ENCODE data around the gene SLC8A3. TPM values are rescaled to one million over a fixed set of nuclear protein-coding genes. Genes with fewer than 3 reads are reported as not detected.

The SLC8A3 gene
- polyA plus RNA-seq, 1 of the 3 experiments (the other 2 are of a cell fraction): 0.26 TPM

GRCh38 chr14:70143306-70143705 lies 45.4 kb downstream of the SLC8A3 start (continued):
- TF ChIP-seq CTCF (IDR thresholded peaks at IDR 0.05) (no peak), TCF12 (IDR thresholded peaks at IDR 0.05) (no peak)

GRCh38 chr14:70140614-70141013 lies 48.1 kb downstream of the SLC8A3 start:
- H4K20me1 ChIP-seq (ENCODE audit: insufficient read depth): no peaks in the 10 kb centered on the region
- H3F3A ChIP-seq (replicated peaks; ENCODE audit: insufficient read depth): no peaks in the 10 kb centered on the region
- H3K4me2 ChIP-seq: no peak overlapping the region
- H3K79me2 ChIP-seq (ENCODE audit: insufficient read depth): no peaks in the 10 kb centered on the region
- no peak for TF ChIP-seq NRF1 (IDR thresholded peaks at IDR 0.05; ENCODE audit: low read depth, low read length)
- TF ChIP-seq RFX5 (IDR thresholded peaks at IDR 0.05; ENCODE audit: low read length): no peak
- TF ChIP-seq GABPA (IDR thresholded peaks at IDR 0.05; ENCODE audit: low read depth): no peak
- no peak for TF ChIP-seq REST (IDR thresholded peaks at IDR 0.05; ENCODE audit: low read depth, low read length)
- no peak for TF ChIP-seq SIN3A (IDR thresholded peaks at IDR 0.05; ENCODE audit: borderline replicate concordance, low read depth, low read length)
- TF ChIP-seq GATA2 (CRISPR knock-in tag; IDR thresholded peaks at IDR 0.05): no peak
- TF ChIP-seq USF1 (IDR thresholded peaks at IDR 0.05; ENCODE audit: borderline replicate concordance, low read depth): no peak
- TF ChIP-seq PBX3 (IDR thresholded peaks at IDR 0.05): no peak
- H3K9me3 ChIP-seq: no peaks in the 10 kb centered on the region
- peaks cover 0 to 2% of the 10 kb centered on the region in 2 experiments for H3K36me3 ChIP-seq (replicated peaks in 1 of 2; ENCODE audit: control insufficient read depth in 1 of 2, insufficient read depth in 2 of 2, low read length in 1 of 2)
- H3K9ac ChIP-seq: no peak overlapping the region
- no peak overlapping the region for H3K27ac ChIP-seq (ENCODE audit: low read depth in 2 of 2, low read length in 1 of 2)
- H2AFZ ChIP-seq (ENCODE audit: low read depth): no peak overlapping the region
- WGBS (ENCODE audit: low lambda C conversion rate): 11% methylated on average over 1 of the region's 1 CpG
- no peak overlapping the region for H3K4me3 ChIP-seq (ENCODE audit: low read depth in 2 of 2, low read length in 1 of 2)
- CTCF ChIA-PET: interaction anchor here (1.1 kb wide), 1 partner anchor 44 kb away, joined by 3 read pairs; no protein-coding TSS in a partner anchor
- peaks cover 0 to 4% of the 10 kb centered on the region in 2 experiments; a peak in 1 of 4 replicates for H3K4me1 ChIP-seq (ENCODE audit: control insufficient read depth in 1 of 2, insufficient read depth in 2 of 2, low read depth in 1 of 2, low read length in 1 of 2)
- no peaks in the 10 kb centered on the region for H3K27me3 ChIP-seq (ENCODE audit: insufficient read depth)
- no peak for DNase-seq
- H3K9me2 ChIP-seq: no peaks in the 10 kb centered on the region
- POLR2A ChIA-PET: no interaction called here

Measured in SK-N-SH (cell line).